Smooth muscle cell (in vitro differentiated cells): ENCODE results near the gene PPP4R2. TPM values are rescaled to one million over a fixed set of nuclear protein-coding genes. Genes with fewer than 3 reads are reported as not detected.

Source experiments
- DNase-seq: peaks from one replicate; lab custom pipeline; 2025; ENCODE audit not compliant: unreplicated experiment; lab: John Stamatoyannopoulos, UW
- H2AFZ ChIP-seq: fragments of 200-600 bp; sonication (generic); 2 replicates; pipeline ENCODE4 v1.6.0; 2016; ENCODE audit warnings: antibody characterized with exemption, low read depth, mild to moderate bottlenecking
- H3F3A ChIP-seq: fragments of 200-600 bp; sonication (generic); 2 replicates; pipeline ENCODE4 v1.6.0; 2017; ENCODE audit warnings: antibody characterized with exemption, low read depth
- H3K27ac ChIP-seq: fragments of 200-600 bp; sonication (generic); 2 replicates; pipeline ENCODE4 v1.5.1; 2016; ENCODE audit warnings: low read depth, mild to moderate bottlenecking
- H3K27me3 ChIP-seq: fragments of 200-600 bp; sonication (generic); 2 replicates; pipeline ENCODE4 v1.6.1; 2016; ENCODE audit warnings: low read depth, mild to moderate bottlenecking
- H3K36me3 ChIP-seq: fragments of 200-600 bp; sonication (generic); 2 replicates; pipeline ENCODE4 v1.5.1; 2016; ENCODE audit warnings: low read depth
- H3K4me1 ChIP-seq: fragments of 200-600 bp; sonication (generic); 2 replicates; pipeline ENCODE4 v1.5.1; 2016; ENCODE audit warnings: low read depth
- H3K4me2 ChIP-seq: fragments of 200-600 bp; sonication (generic); 2 replicates; pipeline ENCODE4 v1.6.0; 2016; ENCODE audit warnings: mild to moderate bottlenecking
- H3K4me3 ChIP-seq: fragments of 200-600 bp; sonication (generic); 2 replicates; pipeline ENCODE4 v1.5.1; 2016; ENCODE audit warnings: mild to moderate bottlenecking
- H3K79me2 ChIP-seq: fragments of 200-600 bp; sonication (generic); 2 replicates; pipeline ENCODE4 v1.6.0; 2016; ENCODE audit warnings: low read depth, mild to moderate bottlenecking
- H3K9ac ChIP-seq: fragments of 200-600 bp; sonication (generic); 2 replicates; pipeline ENCODE4 v1.6.0; 2016; ENCODE audit warnings: low read depth
- H3K9me3 ChIP-seq: fragments of 200-600 bp; sonication (generic); replicated peaks from 2 replicates; pipeline ENCODE4 v1.5.1; 2016; ENCODE audit warnings: low read depth
- H4K20me1 ChIP-seq: fragments of 200-600 bp; sonication (generic); 2 replicates; pipeline ENCODE4 v1.6.0; 2016; ENCODE audit warnings: low read depth
- WGBS: methylation state at CpG from one replicate; pipeline ENCODE4 v1.1.7; 2016; ENCODE audit warnings: low lambda C conversion rate; 5-methylcytosine and 5-hydroxymethylcytosine counted together
- polyA plus RNA-seq: library from polyadenylated mRNA; unstranded; fragments of >200 nt; fragmentation: Nextera tagmentation; extraction: Ambion mirVana; gene quantifications from 2 replicates; pipeline ENCODE4 v1.2.1, GENCODE V29; 2016
- total RNA-seq: library from RNA; depleted of rRNA; stranded (reverse); fragments of >200 nt; gene quantifications from 2 replicates; pipeline ENCODE4 v1.2.3, GENCODE V29; 2014
- TF ChIP-seq, protein P1 (sequence below): fragments of 200-600 bp; sonication (generic); IDR thresholded peaks from 2 replicates; pipeline ENCODE4 v1.5.1; 2017; ENCODE audit warnings: borderline replicate concordance, mild to moderate bottlenecking, antibody characterized with exemption; ENCODE audit not compliant: insufficient read depth, poor library complexity, severe bottlenecking

Gene PPP4R2
- total and polyA plus RNA-seq, 2 experiments from 2014 or later: 34.6 to 52.2 TPM

DNA sequence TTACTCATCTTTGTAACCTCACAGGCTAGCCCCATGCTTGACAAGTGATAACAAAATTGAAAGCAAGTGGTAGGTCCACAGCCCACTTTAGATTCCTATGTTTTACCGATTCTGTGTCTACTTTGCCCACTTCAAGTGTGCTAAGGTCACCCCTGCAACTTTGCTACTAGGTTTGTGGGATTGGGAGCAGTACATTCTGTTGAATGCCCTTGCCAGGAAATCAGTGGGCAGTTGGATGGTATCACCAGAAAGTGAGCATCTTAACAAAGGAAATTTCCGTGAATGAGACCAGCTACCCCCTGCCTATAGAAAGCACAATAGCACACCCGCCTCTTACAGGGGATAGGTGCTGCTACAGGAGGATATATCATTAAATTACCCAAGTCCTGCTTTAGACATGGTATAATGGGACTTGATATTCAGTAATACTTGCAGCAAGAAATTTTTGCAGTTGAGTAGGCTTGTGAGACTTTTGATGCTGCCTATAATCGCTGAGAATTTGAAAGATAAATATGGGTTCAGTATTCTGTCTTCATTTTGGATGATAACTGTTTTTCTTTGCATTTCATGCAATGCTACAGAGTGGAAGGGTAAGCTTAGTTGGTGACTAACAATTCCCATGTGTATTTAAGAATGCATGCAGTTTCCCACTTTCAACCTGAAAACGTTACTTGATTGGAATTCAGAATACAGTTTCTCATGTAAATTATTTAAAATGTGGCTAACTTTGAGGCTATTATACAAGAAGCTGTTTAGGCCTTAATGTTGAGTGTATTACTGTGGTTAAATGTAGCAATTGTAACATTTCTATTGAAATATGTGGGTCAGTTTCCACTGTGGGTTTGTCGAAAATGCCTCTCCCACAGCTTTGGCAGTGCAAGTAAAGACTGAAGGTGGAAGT, 74.3 kb downstream of the PPP4R2 start:
- no peak overlapping the region for H3K4me2 ChIP-seq
- H3K4me1 ChIP-seq: no peaks in the 10 kb centered on the region
- no peak overlapping the region for H3K27ac ChIP-seq
- no peaks in the 10 kb centered on the region for H3K79me2 ChIP-seq
- 62% methylated on average over 6 of the region's 6 CpGs for WGBS
- H3K36me3 ChIP-seq: no peaks in the 10 kb centered on the region
- no peak for DNase-seq
- TF ChIP-seq, protein P1, sequence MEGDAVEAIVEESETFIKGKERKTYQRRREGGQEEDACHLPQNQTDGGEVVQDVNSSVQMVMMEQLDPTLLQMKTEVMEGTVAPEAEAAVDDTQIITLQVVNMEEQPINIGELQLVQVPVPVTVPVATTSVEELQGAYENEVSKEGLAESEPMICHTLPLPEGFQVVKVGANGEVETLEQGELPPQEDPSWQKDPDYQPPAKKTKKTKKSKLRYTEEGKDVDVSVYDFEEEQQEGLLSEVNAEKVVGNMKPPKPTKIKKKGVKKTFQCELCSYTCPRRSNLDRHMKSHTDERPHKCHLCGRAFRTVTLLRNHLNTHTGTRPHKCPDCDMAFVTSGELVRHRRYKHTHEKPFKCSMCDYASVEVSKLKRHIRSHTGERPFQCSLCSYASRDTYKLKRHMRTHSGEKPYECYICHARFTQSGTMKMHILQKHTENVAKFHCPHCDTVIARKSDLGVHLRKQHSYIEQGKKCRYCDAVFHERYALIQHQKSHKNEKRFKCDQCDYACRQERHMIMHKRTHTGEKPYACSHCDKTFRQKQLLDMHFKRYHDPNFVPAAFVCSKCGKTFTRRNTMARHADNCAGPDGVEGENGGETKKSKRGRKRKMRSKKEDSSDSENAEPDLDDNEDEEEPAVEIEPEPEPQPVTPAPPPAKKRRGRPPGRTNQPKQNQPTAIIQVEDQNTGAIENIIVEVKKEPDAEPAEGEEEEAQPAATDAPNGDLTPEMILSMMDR: no peak
- no peak overlapping the region for H3K9ac ChIP-seq
- H2AFZ ChIP-seq: no peak overlapping the region
- no peaks in the 10 kb centered on the region for H3K27me3 ChIP-seq
- H3K4me3 ChIP-seq: no peak overlapping the region
- H3F3A ChIP-seq: no peaks in the 10 kb centered on the region
- H4K20me1 ChIP-seq: peaks cover 22% of the 10 kb centered on the region
- H3K9me3 ChIP-seq: no peaks in the 10 kb centered on the region

DNA sequence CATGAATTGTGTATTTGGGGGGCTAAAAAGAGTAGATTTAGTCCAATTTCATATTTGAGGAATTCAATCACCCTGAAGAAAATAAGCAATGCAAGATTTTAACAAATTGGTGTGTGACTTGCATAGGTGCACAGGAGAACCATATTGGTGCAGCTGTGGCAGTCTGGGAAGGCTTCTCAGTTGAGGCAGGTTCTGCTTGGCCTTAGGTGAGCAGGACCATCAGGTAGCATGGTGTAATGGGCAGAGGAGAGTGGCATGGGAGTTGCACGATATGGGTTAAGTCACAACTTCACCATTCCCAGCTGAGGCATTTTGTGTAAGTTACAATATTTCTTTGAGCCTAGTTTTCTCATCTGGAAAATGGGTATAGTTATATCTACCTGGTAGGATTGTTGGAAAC, 75.3 kb downstream of the PPP4R2 start:
- Histone ChIP-seq H4K20me1 (peaks cover 17% of the 10 kb centered on the region), H3K27ac (no peak overlapping the region), H3K4me2 (no peak overlapping the region), H3K27me3 (no peaks in the 10 kb centered on the region), H3F3A (no peaks in the 10 kb centered on the region), H3K36me3 (no peaks in the 10 kb centered on the region), H3K9ac (no peak overlapping the region), H3K4me1 (no peaks in the 10 kb centered on the region), H3K79me2 (no peaks in the 10 kb centered on the region), H3K4me3 (no peak overlapping the region), H3K9me3 (no peaks in the 10 kb centered on the region), H2AFZ (no peak overlapping the region)
- no peak for DNase-seq
- WGBS: 96% methylated on average over 1 of the region's 1 CpG
- TF ChIP-seq, protein P1: no peak

DNA sequence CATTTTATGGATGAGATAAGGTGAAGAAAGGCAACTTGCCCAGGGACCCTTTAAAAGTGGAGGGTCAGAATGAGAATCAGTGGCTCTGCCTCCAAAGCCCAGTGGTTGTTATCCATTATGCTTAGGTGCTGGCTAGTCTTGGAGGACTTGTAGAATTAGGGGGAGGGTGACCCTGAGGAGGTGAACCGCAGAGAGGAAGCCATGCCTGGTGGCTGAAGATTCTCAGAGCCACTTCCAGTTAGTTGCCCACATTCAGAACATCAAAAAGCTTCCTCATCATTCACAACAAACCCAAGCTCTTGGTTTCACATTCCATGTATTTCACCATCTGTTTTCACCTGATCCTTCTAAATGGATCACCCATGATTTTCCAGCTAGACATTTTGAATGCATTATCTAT, 76.0 kb downstream of the PPP4R2 start:
- H3K27me3 ChIP-seq: no peaks in the 10 kb centered on the region
- H3K79me2 ChIP-seq: no peaks in the 10 kb centered on the region
- TF ChIP-seq, protein P1: no peak
- no peak overlapping the region for H3K4me2 ChIP-seq
- no peaks in the 10 kb centered on the region for H3K4me1 ChIP-seq
- no peak overlapping the region for H3K27ac ChIP-seq
- H3K9me3 ChIP-seq: no peaks in the 10 kb centered on the region
- no peak for DNase-seq
- peaks cover 11% of the 10 kb centered on the region for H4K20me1 ChIP-seq
- H3K36me3 ChIP-seq: no peaks in the 10 kb centered on the region
- H2AFZ ChIP-seq: no peak overlapping the region
- H3K9ac ChIP-seq: no peak overlapping the region
- 100% methylated on average over 1 of the region's 1 CpG for WGBS
- no peak overlapping the region for H3K4me3 ChIP-seq
- H3F3A ChIP-seq: no peaks in the 10 kb centered on the region
